Activated CD4-positive, CD25-positive, alpha-beta regulatory T cell (primary cell): ENCODE data around the gene SH2D5.
"Not testable (repeated sequence)": the region's sequence is repeated elsewhere in the genome, so short reads cannot be mapped to it uniquely, and the experiment has no call there.

Experiments
- DNase-seq, 4 experiments: peaks; one replicate each; lab custom pipeline; 2025; lab: John Stamatoyannopoulos, UW

The SH2D5 gene

GRCh38 chr1:20695515-20695914 lies 37.0 kb downstream of the SH2D5 start:
- no peak for DNase-seq

GRCh38 chr1:20693623-20694022 lies 38.9 kb downstream of the SH2D5 start:
- no peak for DNase-seq

- DNase-seq = no peak
Measured at GRCh38 chr1:20691872-20692271, 40.6 kb downstream of the SH2D5 start.

- DNase-seq = no peak
Measured at GRCh38 chr1:20689645-20690056, 42.9 kb downstream of the SH2D5 start.

GRCh38 chr1:20686883-20687725 lies 45.4 kb downstream of the SH2D5 start:
- no peak for DNase-seq

- no peak for DNase-seq
Measured at GRCh38 chr1:20685741-20686140, 46.8 kb downstream of the SH2D5 start.

- DNase-seq = no peak
Measured at GRCh38 chr1:20685099-20685662, 47.3 kb downstream of the SH2D5 start.

- no peak for DNase-seq
Measured at GRCh38 chr1:20684651-20685050, 47.9 kb downstream of the SH2D5 start.

GRCh38 chr1:20684050-20684620 lies 48.4 kb downstream of the SH2D5 start:
- DNase-seq = no peak

- no peak for DNase-seq
Measured at GRCh38 chr1:20683614-20684013, 48.9 kb downstream of the SH2D5 start.

- no peak for DNase-seq
Measured at GRCh38 chr1:20682571-20683236, 49.8 kb downstream of the SH2D5 start.

- no peak for DNase-seq
Measured at GRCh38 chr1:20681999-20682398, 50.5 kb downstream of the SH2D5 start.

- DNase-seq = no peak
Measured at GRCh38 chr1:20680269-20680668, 52.2 kb downstream of the SH2D5 start.

GRCh38 chr1:20678599-20678998 lies 53.9 kb downstream of the SH2D5 start:
- no peak for DNase-seq

- DNase-seq = not testable (repeated sequence)
Measured at GRCh38 chr1:20673626-20674025, 58.9 kb downstream of the SH2D5 start.

- DNase-seq = no peak
Measured at GRCh38 chr1:20672265-20672632, 60.3 kb downstream of the SH2D5 start.

GRCh38 chr1:20670936-20671335 lies 61.6 kb downstream of the SH2D5 start:
- no peak for DNase-seq
